Loucy (cell line): Measurements from ENCODE around the gene APBB2.

Experiments
- H2AFZ ChIP-seq: fragments of 200-600 bp; sonication (generic); 2 replicates; pipeline ENCODE4 v1.6.0; 2016; ENCODE audit warnings: antibody characterized with exemption, mild to moderate bottlenecking, low read length, moderate library complexity
- H3F3A ChIP-seq: fragments of 200-600 bp; 2 replicates; pipeline ENCODE4 v1.6.0; 2016; ENCODE audit warnings: antibody characterized with exemption, low read depth, mild to moderate bottlenecking
- H3K27me3 ChIP-seq: fragments of 200-600 bp; sonication (generic); 2 replicates; pipeline ENCODE4 v1.6.1; 2014; ENCODE audit warnings: low read length, mild to moderate bottlenecking; ENCODE audit not compliant: insufficient read depth, poor library complexity, severe bottlenecking
- H3K36me3 ChIP-seq: fragments of 200-600 bp; sonication (generic); 2 replicates; pipeline ENCODE4 v1.6.1; 2016; ENCODE audit warnings: low read length; ENCODE audit not compliant: insufficient read depth
- H3K4me1 ChIP-seq: fragments of 200-600 bp; sonication (generic); 2 replicates; pipeline ENCODE4 v1.5.1; 2014; ENCODE audit warnings: low read length, mild to moderate bottlenecking; ENCODE audit not compliant: insufficient read depth, poor library complexity, severe bottlenecking
- H3K4me2 ChIP-seq: fragments of 200-600 bp; sonication (generic); 2 replicates; pipeline ENCODE4 v1.6.0; 2014; ENCODE audit warnings: antibody characterized with exemption, low read length, low read depth, mild to moderate bottlenecking; ENCODE audit not compliant: poor library complexity, severe bottlenecking
- H3K4me3 ChIP-seq: fragments of 200-600 bp; sonication (generic); 2 replicates; pipeline ENCODE4 v1.5.1; 2014; ENCODE audit warnings: low read length, mild to moderate bottlenecking, mixed read lengths; ENCODE audit not compliant: poor library complexity, severe bottlenecking
- H3K79me2 ChIP-seq: fragments of 200-600 bp; sonication (generic); 2 replicates; pipeline ENCODE4 v1.6.1; 2014; ENCODE audit warnings: low read length; ENCODE audit not compliant: insufficient read depth
- H3K9ac ChIP-seq: fragments of 200-600 bp; sonication (generic); 2 replicates; pipeline ENCODE4 v1.6.0; 2014; ENCODE audit warnings: mild to moderate bottlenecking, low read depth, low read length, moderate library complexity; ENCODE audit not compliant: poor library complexity, severe bottlenecking
- H3K9me2 ChIP-seq: fragments of 200-600 bp; sonication (generic); replicated peaks from 2 replicates; pipeline ENCODE4 v1.6.1; 2016; ENCODE audit warnings: low read depth, low read length, mixed read lengths
- H3K9me3 ChIP-seq: fragments of 200-600 bp; sonication (generic); 2 replicates; pipeline ENCODE4 v1.6.1; 2014; ENCODE audit warnings: mild to moderate bottlenecking, antibody characterized with exemption, low read length, low read depth; ENCODE audit not compliant: insufficient read depth
- H4K20me1 ChIP-seq: fragments of 200-600 bp; sonication (generic); 2 replicates; pipeline ENCODE4 v1.6.0; 2014; ENCODE audit warnings: antibody characterized with exemption, low read length, mild to moderate bottlenecking; ENCODE audit not compliant: insufficient read depth, poor library complexity, severe bottlenecking
- CTCF ChIP-seq: fragments of 200-600 bp; sonication (generic); conservative IDR thresholded peaks from 2 replicates; pipeline ENCODE4 v1.5.1; 2014; ENCODE audit warnings: mild to moderate bottlenecking, antibody characterized with exemption, low read length
- EZH2phosphoT487 ChIP-seq: fragments of 200-600 bp; IDR thresholded peaks from 2 replicates; pipeline ENCODE4 v1.6.1; 2018; ENCODE audit warnings: antibody characterized with exemption, mild to moderate bottlenecking, moderate library complexity, borderline replicate concordance

APBB2 gene

DNA sequence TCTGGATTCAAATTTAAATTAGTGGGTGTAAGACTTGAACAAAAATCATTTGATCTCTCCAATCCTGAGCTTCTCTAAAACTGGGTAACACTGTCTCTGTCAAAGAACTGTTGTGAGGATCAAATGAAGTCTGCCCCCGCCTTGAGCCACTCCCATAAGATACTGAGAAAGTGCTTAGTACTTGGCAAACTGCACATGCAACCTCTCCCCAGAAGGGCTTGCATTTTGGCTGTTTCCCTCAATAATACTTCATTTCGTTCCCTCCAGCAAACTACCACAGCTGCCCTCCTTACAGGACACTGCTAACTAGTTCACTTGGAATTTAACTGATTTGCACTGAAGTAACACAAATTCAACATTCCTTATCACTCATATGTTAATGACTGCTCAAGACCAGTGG is 79.8 kb downstream of the APBB2 start:
- Histone ChIP-seq H3K9ac (no peak overlapping the region), H2AFZ (no peak overlapping the region), H3K36me3 (no peaks in the 10 kb centered on the region), H4K20me1 (no peaks in the 10 kb centered on the region), H3K79me2 (no peaks in the 10 kb centered on the region), H3K9me2 (no peaks in the 10 kb centered on the region), H3K9me3 (no peaks in the 10 kb centered on the region), H3K27me3 (no peaks in the 10 kb centered on the region), H3K4me1 (no peaks in the 10 kb centered on the region), H3K4me2 (no peak overlapping the region), H3F3A (no peaks in the 10 kb centered on the region), H3K4me3 (no peak overlapping the region)
- TF ChIP-seq CTCF = no peak
- no peak for TF ChIP-seq EZH2phosphoT487

DNA sequence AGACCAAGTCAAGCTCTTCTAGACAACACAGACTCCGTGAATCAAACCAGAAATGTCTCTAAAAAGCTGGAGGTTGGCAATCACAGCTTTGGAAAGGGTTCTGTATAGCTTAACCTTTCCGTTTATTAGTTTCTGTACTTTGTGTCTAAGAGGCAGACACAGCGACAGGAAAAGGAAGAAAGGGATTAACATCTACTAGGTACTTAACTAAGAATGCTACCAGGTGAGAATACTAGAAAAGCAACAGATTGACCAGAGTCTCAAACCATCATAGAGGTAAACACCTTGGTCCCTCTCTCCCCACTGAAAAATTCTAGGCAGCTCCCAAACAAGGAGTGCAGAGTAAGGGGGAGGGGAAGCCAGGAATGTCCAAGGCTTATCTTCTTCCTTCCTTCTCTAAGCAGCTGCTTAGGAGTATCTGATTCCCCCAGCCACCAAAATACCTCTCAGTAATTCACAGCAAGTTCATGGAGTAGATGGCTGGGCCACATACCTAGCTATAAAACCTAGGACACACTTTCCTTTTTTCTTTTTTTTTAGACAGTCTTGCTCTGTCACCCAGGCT is 80.8 kb downstream of the APBB2 start:
- Histone ChIP-seq H3K79me2 (no peaks in the 10 kb centered on the region), H3K4me1 (no peaks in the 10 kb centered on the region), H3K4me2 (no peak overlapping the region), H3F3A (no peaks in the 10 kb centered on the region), H3K27me3 (no peaks in the 10 kb centered on the region), H4K20me1 (no peaks in the 10 kb centered on the region), H3K9ac (no peak overlapping the region), H3K4me3 (no peak overlapping the region), H3K36me3 (no peaks in the 10 kb centered on the region), H3K9me3 (no peaks in the 10 kb centered on the region), H2AFZ (no peak overlapping the region), H3K9me2 (no peaks in the 10 kb centered on the region)
- TF ChIP-seq CTCF = no peak
- no peak for TF ChIP-seq EZH2phosphoT487

DNA sequence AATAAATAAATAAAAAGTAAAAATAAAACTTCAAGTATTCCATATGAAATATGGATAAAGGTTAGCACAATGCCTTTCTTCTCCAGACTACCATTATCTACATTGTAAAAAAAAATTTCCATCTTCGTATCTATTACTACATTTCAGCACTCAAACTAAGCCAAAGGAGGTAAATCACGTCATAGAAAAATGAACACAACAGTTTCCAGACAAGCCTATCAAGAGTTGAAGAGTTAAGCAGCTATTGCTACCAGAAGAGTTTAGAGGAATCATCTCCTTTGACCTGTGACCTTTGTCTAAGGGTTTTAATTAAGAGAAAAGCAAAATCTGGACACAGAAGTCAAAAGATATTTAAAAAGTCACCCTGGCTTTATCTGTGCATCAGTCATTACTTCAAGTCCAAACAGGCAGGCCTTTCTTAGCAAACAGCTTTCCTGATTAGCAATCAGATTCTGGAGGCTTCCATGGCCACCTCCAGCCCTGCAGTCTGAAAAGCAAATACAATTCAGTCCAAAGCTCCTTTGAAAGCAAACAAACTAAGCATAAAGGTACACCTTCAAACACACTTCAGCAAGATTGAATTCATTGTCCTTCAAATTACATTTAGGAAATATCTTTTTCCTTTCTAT is 82.2 kb downstream of the APBB2 start:
- no peak overlapping the region for H3K4me2 ChIP-seq
- H3K9ac ChIP-seq = no peak overlapping the region
- no peak overlapping the region for H2AFZ ChIP-seq
- H3K36me3 ChIP-seq = no peaks in the 10 kb centered on the region
- no peaks in the 10 kb centered on the region for H3K9me3 ChIP-seq
- H3K27me3 ChIP-seq = no peaks in the 10 kb centered on the region
- no peak overlapping the region for H3K4me3 ChIP-seq
- no peaks in the 10 kb centered on the region for H3K9me2 ChIP-seq
- H4K20me1 ChIP-seq = no peaks in the 10 kb centered on the region
- TF ChIP-seq CTCF (no peak), EZH2phosphoT487 (no peak)
- no peaks in the 10 kb centered on the region for H3K79me2 ChIP-seq
- no peaks in the 10 kb centered on the region for H3K4me1 ChIP-seq
- H3F3A ChIP-seq = no peaks in the 10 kb centered on the region
